HEK293T (cell line): ENCODE results near the gene THAP5.

Experiments
- ARNT ChIP-seq: fragments of 450-650 bp; IDR thresholded peaks from 2 replicates; pipeline ENCODE4 v1.6.1; 2017; ENCODE audit warnings: mild to moderate bottlenecking
- BHLHE40 ChIP-seq: fragments of 450-650 bp; IDR thresholded peaks from 2 replicates; pipeline ENCODE4 v1.6.1; 2016; ENCODE audit warnings: mild to moderate bottlenecking, moderate library complexity, borderline replicate concordance
- CTBP1 ChIP-seq: fragments of 450-650 bp; IDR thresholded peaks from 2 replicates; pipeline ENCODE4 v1.6.1; 2016; ENCODE audit warnings: borderline replicate concordance
- ELF4 ChIP-seq: fragments of 450-650 bp; IDR thresholded peaks from 2 replicates; pipeline ENCODE4 v1.6.1; 2017; ENCODE audit warnings: antibody characterized with exemption
- FOXA1 ChIP-seq: fragments of 450-650 bp; IDR thresholded peaks from 2 replicates; pipeline ENCODE4 v1.6.1; 2016; ENCODE audit warnings: mild to moderate bottlenecking
- FOXK2 ChIP-seq: fragments of 450-650 bp; IDR thresholded peaks from 2 replicates; pipeline ENCODE4 v1.6.1; 2016; ENCODE audit warnings: mild to moderate bottlenecking
- FOXM1 ChIP-seq: fragments of 450-650 bp; IDR thresholded peaks from 2 replicates; pipeline ENCODE4 v1.6.1; 2017; ENCODE audit warnings: mild to moderate bottlenecking, borderline replicate concordance
- L3MBTL2 ChIP-seq: fragments of 450-650 bp; conservative IDR thresholded peaks from 2 replicates; pipeline ENCODE4 v1.6.1; 2016; ENCODE audit warnings: mild to moderate bottlenecking
- NFRKB ChIP-seq: fragments of 450-650 bp; IDR thresholded peaks from 2 replicates; pipeline ENCODE4 v1.6.1; 2016; ENCODE audit warnings: mild to moderate bottlenecking, moderate library complexity
- SP1 ChIP-seq: fragments of 450-650 bp; IDR thresholded peaks from 2 replicates; pipeline ENCODE4 v1.6.1; 2017
- TARDBP ChIP-seq: fragments of 450-650 bp; IDR thresholded peaks from 2 replicates; pipeline ENCODE4 v1.6.1; 2016
- ZNF384 ChIP-seq: fragments of 450-650 bp; IDR thresholded peaks from 2 replicates; pipeline ENCODE4 v1.6.1; 2016

GRCh38 chr7:108585843-108586242 lies 16.3 kb upstream of the THAP5 start:
- TF ChIP-seq ZNF384 (no peak), FOXA1 (no peak), ELF4 (no peak), CTBP1 (no peak), BHLHE40 (no peak), SP1 (no peak), NFRKB (no peak), TARDBP (no peak), FOXK2 (no peak), ARNT (no peak), L3MBTL2 (no peak), FOXM1 (no peak)
